CD4-positive, alpha-beta T cell treated with Interleukin-17A for 4 hours (primary cell): Measurements from ENCODE around the gene LGALS9.
"Not testable (repeated sequence)": the region's sequence is repeated elsewhere in the genome, so short reads cannot be mapped to it uniquely, and the experiment has no call there.

Source experiments
- DNase-seq: peaks from one replicate; pipeline ENCODE4 v3.0.0-alpha.2; 2020; ENCODE audit warnings: mixed read lengths

LGALS9 gene

GRCh38 chr17:27631897-27632725 lies 1.1 kb downstream of the LGALS9 start:
- DNase-seq = no peak

GRCh38 chr17:27632766-27633165 lies 1.8 kb downstream of the LGALS9 start:
- DNase-seq = not testable (repeated sequence)

- DNase-seq = no peak
These were observed 2.5 kb downstream of the LGALS9 start for GRCh38 chr17:27633312-27634025.

- no peak for DNase-seq
These were observed 3.0 kb downstream of the LGALS9 start for GRCh38 chr17:27634026-27634335.

- no peak for DNase-seq
These were observed 3.8 kb downstream of the LGALS9 start for GRCh38 chr17:27634776-27635175.

- no peak for DNase-seq
These were observed 4.4 kb downstream of the LGALS9 start for GRCh38 chr17:27635275-27635823.

- DNase-seq = not testable (repeated sequence)
These were observed 5.1 kb downstream of the LGALS9 start for GRCh38 chr17:27636005-27636520.

- not testable (repeated sequence) for DNase-seq
These were observed 6.8 kb downstream of the LGALS9 start for GRCh38 chr17:27637818-27638217.

GRCh38 chr17:27638415-27638914 lies 7.5 kb downstream of the LGALS9 start:
- not testable (repeated sequence) for DNase-seq

- DNase-seq = no peak
These were observed 9.8 kb downstream of the LGALS9 start for GRCh38 chr17:27640790-27641189.

- DNase-seq = no peak
These were observed 13.6 kb downstream of the LGALS9 start for GRCh38 chr17:27644586-27644985.

GRCh38 chr17:27645621-27646020 lies 14.6 kb downstream of the LGALS9 start:
- DNase-seq = not testable (repeated sequence)

GRCh38 chr17:27646232-27646631 lies 15.2 kb downstream of the LGALS9 start:
- no peak for DNase-seq

GRCh38 chr17:27647765-27648164 lies 16.8 kb downstream of the LGALS9 start:
- no peak for DNase-seq

- DNase-seq = not testable (repeated sequence)
These were observed 18.2 kb downstream of the LGALS9 start for GRCh38 chr17:27649111-27649571.

GRCh38 chr17:27649929-27650328 lies 18.9 kb downstream of the LGALS9 start:
- no peak for DNase-seq

GRCh38 chr17:27650836-27651235 lies 19.8 kb downstream of the LGALS9 start:
- no peak for DNase-seq

- DNase-seq = peak; percentile 71
These were observed 20.7 kb downstream of the LGALS9 start for GRCh38 chr17:27651411-27652345.

GRCh38 chr17:27653449-27653971 lies 22.5 kb downstream of the LGALS9 start:
- not testable (repeated sequence) for DNase-seq

GRCh38 chr17:27654136-27654535 lies 23.1 kb downstream of the LGALS9 start:
- no peak for DNase-seq

- DNase-seq = peak; percentile 76
These were observed 23.9 kb downstream of the LGALS9 start for GRCh38 chr17:27654654-27655524.
